ENCODE measurements around the gene IQGAP2.

DNA sequence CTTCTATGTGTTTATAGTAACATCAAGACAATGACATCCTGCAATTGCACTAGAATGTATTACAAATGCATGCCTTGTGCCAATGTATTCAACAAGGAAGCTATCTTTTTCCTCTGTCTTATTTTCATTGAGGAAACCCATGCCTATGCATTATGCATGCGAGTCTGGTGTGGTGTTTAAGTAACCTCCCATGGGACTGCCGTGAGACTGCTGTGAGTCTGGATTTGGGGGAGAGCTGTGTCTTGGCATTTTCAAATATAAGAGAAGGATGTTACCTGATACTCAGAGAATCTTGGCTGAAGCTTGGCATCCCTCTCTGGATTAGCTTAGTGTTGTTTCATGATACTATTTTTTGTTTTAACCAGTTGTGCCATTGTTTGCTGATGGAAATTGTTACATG, 121.8 kb downstream of the IQGAP2 start:
- TF ChIP-seq, protein P1, sequence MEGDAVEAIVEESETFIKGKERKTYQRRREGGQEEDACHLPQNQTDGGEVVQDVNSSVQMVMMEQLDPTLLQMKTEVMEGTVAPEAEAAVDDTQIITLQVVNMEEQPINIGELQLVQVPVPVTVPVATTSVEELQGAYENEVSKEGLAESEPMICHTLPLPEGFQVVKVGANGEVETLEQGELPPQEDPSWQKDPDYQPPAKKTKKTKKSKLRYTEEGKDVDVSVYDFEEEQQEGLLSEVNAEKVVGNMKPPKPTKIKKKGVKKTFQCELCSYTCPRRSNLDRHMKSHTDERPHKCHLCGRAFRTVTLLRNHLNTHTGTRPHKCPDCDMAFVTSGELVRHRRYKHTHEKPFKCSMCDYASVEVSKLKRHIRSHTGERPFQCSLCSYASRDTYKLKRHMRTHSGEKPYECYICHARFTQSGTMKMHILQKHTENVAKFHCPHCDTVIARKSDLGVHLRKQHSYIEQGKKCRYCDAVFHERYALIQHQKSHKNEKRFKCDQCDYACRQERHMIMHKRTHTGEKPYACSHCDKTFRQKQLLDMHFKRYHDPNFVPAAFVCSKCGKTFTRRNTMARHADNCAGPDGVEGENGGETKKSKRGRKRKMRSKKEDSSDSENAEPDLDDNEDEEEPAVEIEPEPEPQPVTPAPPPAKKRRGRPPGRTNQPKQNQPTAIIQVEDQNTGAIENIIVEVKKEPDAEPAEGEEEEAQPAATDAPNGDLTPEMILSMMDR (IDR thresholded peaks at IDR 0.05): no peak
- no peak for TF ChIP-seq POLR2AphosphoS5 (IDR thresholded peaks at IDR 0.05)
